ENCODE results near the gene WDFY3.

DNA sequence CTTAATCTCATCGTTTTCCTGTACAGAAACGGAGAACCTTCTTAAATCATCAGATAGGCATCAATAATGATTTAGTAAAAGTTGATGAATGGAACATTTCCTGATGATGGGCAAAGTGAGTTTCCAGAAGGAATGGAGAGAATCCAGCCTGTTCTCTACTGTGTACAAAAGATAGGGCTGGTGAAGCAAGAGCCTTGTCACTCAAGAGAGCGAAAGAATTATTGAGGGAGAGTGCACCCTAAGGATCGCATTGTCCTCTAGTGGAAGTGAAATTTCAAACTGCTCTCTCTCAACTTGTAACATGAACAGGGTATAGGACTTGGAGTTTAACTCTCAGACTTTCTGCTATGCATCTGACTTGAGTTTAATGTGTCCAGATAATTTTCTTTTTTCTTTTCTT is 314.0 kb downstream of the WDFY3 start:
- TF ChIP-seq CTCF (IDR thresholded peaks at IDR 0.05) (no peak), EZH2 (IDR thresholded peaks at IDR 0.05; ENCODE audit: borderline replicate concordance, insufficient read depth, low read depth, low read length, poor library complexity, severe bottlenecking) (no peak)

All from B cell (primary cell).